ENCODE measurements around the gene ABHD16B.
"Not testable (repeated sequence)": the region's sequence is repeated elsewhere in the genome, so short reads cannot be mapped to it uniquely, and the experiment has no call there.

The ABHD16B gene

GRCh38 chr20:63860325-63861051, 810 bp upstream of the ABHD16B start:
- H3K9ac ChIP-seq (ENCODE audit: low read length): no peak overlapping the region
- H3K4me3 ChIP-seq (ENCODE audit: low read length): no peak overlapping the region
- peaks cover 33% of the 10 kb centered on the region for H3K27me3 ChIP-seq (ENCODE audit: control insufficient read depth, insufficient read depth, low read length)
- H3K4me1 ChIP-seq (ENCODE audit: control insufficient read depth, insufficient read depth, low read length): peaks cover 26% of the 10 kb centered on the region
- no peaks in the 10 kb centered on the region for H3K36me3 ChIP-seq (ENCODE audit: control insufficient read depth, insufficient read depth, low read length)
- no peaks in the 10 kb centered on the region for H3K9me3 ChIP-seq (ENCODE audit: control insufficient read depth, low read length)

GRCh38 chr20:63861981-63862901, 943 bp downstream of the ABHD16B start:
- Histone ChIP-seq H3K36me3 (ENCODE audit: control insufficient read depth, insufficient read depth, low read length) (no peaks in the 10 kb centered on the region), H3K4me1 (ENCODE audit: control insufficient read depth, insufficient read depth, low read length) (peaks cover 26% of the 10 kb centered on the region), H3K4me3 (ENCODE audit: low read length) (no peak overlapping the region), H3K9me3 (ENCODE audit: control insufficient read depth, low read length) (no peaks in the 10 kb centered on the region), H3K27me3 (ENCODE audit: control insufficient read depth, insufficient read depth, low read length) (peaks cover 16% of the 10 kb centered on the region), H3K9ac (ENCODE audit: low read length) (no peak overlapping the region)

- H3K4me3 ChIP-seq (ENCODE audit: low read length): peak overlapping the region; percentile 56
- peaks cover 9% of the 10 kb centered on the region for H3K27me3 ChIP-seq (ENCODE audit: control insufficient read depth, insufficient read depth, low read length)
- no peaks in the 10 kb centered on the region for H3K36me3 ChIP-seq (ENCODE audit: control insufficient read depth, insufficient read depth, low read length)
- peaks cover 19% of the 10 kb centered on the region for H3K4me1 ChIP-seq (ENCODE audit: control insufficient read depth, insufficient read depth, low read length)
- H3K9me3 ChIP-seq (ENCODE audit: control insufficient read depth, low read length): no peaks in the 10 kb centered on the region
- peak overlapping the region; percentile 93 for H3K9ac ChIP-seq (ENCODE audit: low read length)
These were observed 1.9 kb downstream of the ABHD16B start for GRCh38 chr20:63863021-63863797.

GRCh38 chr20:63863798-63864544, 2.7 kb downstream of the ABHD16B start:
- Histone ChIP-seq H3K9me3 (ENCODE audit: control insufficient read depth, low read length) (no peaks in the 10 kb centered on the region), H3K9ac (ENCODE audit: low read length) (peak overlapping the region; percentile 93), H3K27me3 (ENCODE audit: control insufficient read depth, insufficient read depth, low read length) (peaks cover under 1% of the 10 kb centered on the region), H3K4me3 (ENCODE audit: low read length) (peak overlapping the region; percentile 56), H3K36me3 (ENCODE audit: control insufficient read depth, insufficient read depth, low read length) (peaks cover 2% of the 10 kb centered on the region), H3K4me1 (ENCODE audit: control insufficient read depth, insufficient read depth, low read length) (peaks cover 11% of the 10 kb centered on the region)

- Histone ChIP-seq H3K9ac (ENCODE audit: low read length) (peak overlapping the region; percentile 93), H3K4me3 (ENCODE audit: low read length) (peak overlapping the region; percentile 40), H3K27me3 (ENCODE audit: control insufficient read depth, insufficient read depth, low read length) (no peaks in the 10 kb centered on the region), H3K9me3 (ENCODE audit: control insufficient read depth, low read length) (no peaks in the 10 kb centered on the region), H3K36me3 (ENCODE audit: control insufficient read depth, insufficient read depth, low read length) (peaks cover 5% of the 10 kb centered on the region), H3K4me1 (ENCODE audit: control insufficient read depth, insufficient read depth, low read length) (peaks cover 10% of the 10 kb centered on the region)
These were observed 3.3 kb downstream of the ABHD16B start for GRCh38 chr20:63864545-63864977.

- Histone ChIP-seq H3K27me3 (ENCODE audit: control insufficient read depth, insufficient read depth, low read length) (no peaks in the 10 kb centered on the region), H3K4me1 (ENCODE audit: control insufficient read depth, insufficient read depth, low read length) (peaks cover 10% of the 10 kb centered on the region), H3K9me3 (ENCODE audit: control insufficient read depth, low read length) (no peaks in the 10 kb centered on the region), H3K9ac (ENCODE audit: low read length) (peak within 1 kb of the TSS; percentile 93), H3K4me3 (ENCODE audit: low read length) (peak within 1 kb of the TSS; percentile 98), H3K36me3 (ENCODE audit: control insufficient read depth, insufficient read depth, low read length) (peaks cover 5% of the 10 kb centered on the region)
These were observed 3.8 kb downstream of the ABHD16B start, which contains the start of gene TPD52L2 for GRCh38 chr20:63864978-63865640. Gene TPD52L2, plus strand, starts transcription at chr20:63865270. Its CDS starts 96 bp downstream, at chr20:63865366.

- H3K36me3 ChIP-seq (ENCODE audit: control insufficient read depth, insufficient read depth, low read length); H3K27me3 ChIP-seq (ENCODE audit: control insufficient read depth, insufficient read depth, low read length); H3K9ac ChIP-seq (ENCODE audit: low read length); H3K9me3 ChIP-seq (ENCODE audit: control insufficient read depth, low read length); H3K4me3 ChIP-seq (ENCODE audit: low read length): not testable (repeated sequence)
- H3K4me1 ChIP-seq (ENCODE audit: control insufficient read depth, insufficient read depth, low read length): peaks cover 10% of the 10 kb centered on the region
These were observed 5.7 kb downstream of the ABHD16B start for GRCh38 chr20:63867042-63867441.

GRCh38 chr20:63868264-63868663, 7.0 kb downstream of the ABHD16B start:
- peaks cover 5% of the 10 kb centered on the region for H3K36me3 ChIP-seq (ENCODE audit: control insufficient read depth, insufficient read depth, low read length)

GRCh38 chr20:63873477-63873971, 12.2 kb downstream of the ABHD16B start:
- H3K4me1 ChIP-seq (ENCODE audit: control insufficient read depth, insufficient read depth, low read length): no peaks in the 10 kb centered on the region
- no peak overlapping the region for H3K9ac ChIP-seq (ENCODE audit: low read length)
- no peaks in the 10 kb centered on the region for H3K9me3 ChIP-seq (ENCODE audit: control insufficient read depth, low read length)
- no peaks in the 10 kb centered on the region for H3K27me3 ChIP-seq (ENCODE audit: control insufficient read depth, insufficient read depth, low read length)
- H3K4me3 ChIP-seq (ENCODE audit: low read length): no peak overlapping the region
- peaks cover 14% of the 10 kb centered on the region for H3K36me3 ChIP-seq (ENCODE audit: control insufficient read depth, insufficient read depth, low read length)

More at GRCh38 chr20:63868264-63868663, 7.0 kb downstream of the ABHD16B start:
- peaks cover 7% of the 10 kb centered on the region for H3K4me1 ChIP-seq (ENCODE audit: control insufficient read depth, insufficient read depth, low read length)
- no peak overlapping the region for H3K9ac ChIP-seq (ENCODE audit: low read length)
- H3K27me3 ChIP-seq (ENCODE audit: control insufficient read depth, insufficient read depth, low read length): no peaks in the 10 kb centered on the region
- H3K4me3 ChIP-seq (ENCODE audit: low read length): no peak overlapping the region
- no peaks in the 10 kb centered on the region for H3K9me3 ChIP-seq (ENCODE audit: control insufficient read depth, low read length)

- not testable (repeated sequence) for H3K27me3 ChIP-seq (ENCODE audit: control insufficient read depth, insufficient read depth, low read length); H3K4me3 ChIP-seq (ENCODE audit: low read length); H3K36me3 ChIP-seq (ENCODE audit: control insufficient read depth, insufficient read depth, low read length); H3K9ac ChIP-seq (ENCODE audit: low read length); H3K9me3 ChIP-seq (ENCODE audit: control insufficient read depth, low read length); H3K4me1 ChIP-seq (ENCODE audit: control insufficient read depth, insufficient read depth, low read length)
These were observed 12.9 kb downstream of the ABHD16B start for GRCh38 chr20:63874241-63874640.

Measured in mucosa of stomach (tissue), 1 donor.